Activated naive CD4-positive, alpha-beta T cell treated with anti-CD3 and anti-CD28 coated beads, Interleukin-2, amount 50 U/mL, for 24 hours (primary cell): ENCODE results near the gene TTC12.

Experiments
- H3K27ac Mint-ChIP-seq: one replicate; pipeline ENCODE4 v1.8.0; 2021; ENCODE audit warnings: mild to moderate bottlenecking, mixed read lengths
- H3K27me3 Mint-ChIP-seq: one replicate; pipeline ENCODE4 v1.8.0; 2021; ENCODE audit warnings: mixed read lengths
- H3K36me3 Mint-ChIP-seq: one replicate; pipeline ENCODE4 v1.8.0; 2021; ENCODE audit warnings: mixed read lengths
- H3K4me1 Mint-ChIP-seq: one replicate; pipeline ENCODE4 v1.8.0; 2021; ENCODE audit warnings: mixed read lengths
- H3K4me3 Mint-ChIP-seq: one replicate; pipeline ENCODE4 v1.8.0; 2021; ENCODE audit warnings: mild to moderate bottlenecking, mixed read lengths
- H3K9me3 Mint-ChIP-seq: one replicate; pipeline ENCODE4 v1.8.0; 2021; ENCODE audit warnings: mixed read lengths

TTC12 gene

GRCh38 chr11:113396690-113397089, 82.3 kb downstream of the TTC12 start:
- Mint-ChIP-seq H3K27me3 (no peaks in the 10 kb centered on the region), H3K36me3 (no peaks in the 10 kb centered on the region), H3K4me1 (no peaks in the 10 kb centered on the region), H3K9me3 (no peaks in the 10 kb centered on the region), H3K4me3 (no peak overlapping the region), H3K27ac (no peak overlapping the region)

GRCh38 chr11:113397212-113397611, 82.8 kb downstream of the TTC12 start:
- H3K4me3 Mint-ChIP-seq = no peak overlapping the region
- no peaks in the 10 kb centered on the region for H3K36me3 Mint-ChIP-seq
- H3K27ac Mint-ChIP-seq = no peak overlapping the region
- H3K9me3 Mint-ChIP-seq = no peaks in the 10 kb centered on the region
- H3K4me1 Mint-ChIP-seq = no peaks in the 10 kb centered on the region
- no peaks in the 10 kb centered on the region for H3K27me3 Mint-ChIP-seq

GRCh38 chr11:113397821-113398220, 83.4 kb downstream of the TTC12 start:
- H3K27me3 Mint-ChIP-seq = no peaks in the 10 kb centered on the region
- no peak overlapping the region for H3K4me3 Mint-ChIP-seq
- H3K9me3 Mint-ChIP-seq = no peaks in the 10 kb centered on the region
- no peak overlapping the region for H3K27ac Mint-ChIP-seq
- no peaks in the 10 kb centered on the region for H3K4me1 Mint-ChIP-seq
- H3K36me3 Mint-ChIP-seq = no peaks in the 10 kb centered on the region

DNA sequence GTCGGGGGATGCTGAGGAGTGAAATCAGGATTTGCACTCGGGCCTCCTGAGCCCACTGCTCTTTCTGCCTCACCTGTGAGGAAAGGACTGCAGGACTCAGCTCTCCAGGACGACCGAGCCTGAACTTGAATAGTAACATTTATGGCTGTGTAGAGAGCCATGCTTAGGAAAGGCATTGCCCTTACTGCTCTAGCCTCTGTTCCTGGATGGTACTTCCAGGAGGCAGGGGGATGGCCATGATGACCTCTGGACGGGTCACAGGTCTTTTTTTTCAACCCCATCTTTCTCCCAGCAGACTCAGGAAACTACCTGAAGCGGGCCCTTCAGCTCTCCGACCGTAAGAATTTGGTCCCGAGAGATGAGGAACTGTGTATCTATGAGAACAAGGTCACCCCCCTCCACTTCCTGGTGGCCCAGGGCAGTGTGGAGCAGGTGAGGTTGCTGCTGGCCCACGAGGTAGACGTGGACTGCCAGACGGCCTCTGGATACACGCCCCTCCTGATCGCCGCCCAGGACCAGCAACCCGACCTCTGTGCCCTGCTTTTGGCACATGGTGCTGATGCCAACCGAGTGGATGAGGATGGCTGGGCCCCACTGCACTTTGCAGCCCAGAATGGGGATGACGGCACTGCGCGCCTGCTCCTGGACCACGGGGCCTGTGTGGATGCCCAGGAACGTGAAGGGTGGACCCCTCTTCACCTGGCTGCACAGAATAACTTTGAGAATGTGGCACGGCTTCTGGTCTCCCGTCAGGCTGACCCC, 84.5 kb downstream of the TTC12 start:
- Mint-ChIP-seq H3K36me3 (no peaks in the 10 kb centered on the region), H3K4me3 (no peak overlapping the region), H3K4me1 (no peaks in the 10 kb centered on the region), H3K27ac (no peak overlapping the region), H3K9me3 (no peaks in the 10 kb centered on the region), H3K27me3 (no peaks in the 10 kb centered on the region)

- Mint-ChIP-seq H3K4me3 (no peak overlapping the region), H3K27ac (no peak overlapping the region), H3K4me1 (no peaks in the 10 kb centered on the region), H3K36me3 (no peaks in the 10 kb centered on the region), H3K27me3 (no peaks in the 10 kb centered on the region), H3K9me3 (no peaks in the 10 kb centered on the region)
These were observed 86.3 kb downstream of the TTC12 start for GRCh38 chr11:113400631-113401230.

- H3K27me3 Mint-ChIP-seq = no peaks in the 10 kb centered on the region
These were observed 87.3 kb downstream of the TTC12 start for GRCh38 chr11:113401718-113402117.

GRCh38 chr11:113404859-113405430, 90.6 kb downstream of the TTC12 start:
- no peaks in the 10 kb centered on the region for H3K36me3 Mint-ChIP-seq
- no peaks in the 10 kb centered on the region for H3K4me1 Mint-ChIP-seq
- no peak overlapping the region for H3K27ac Mint-ChIP-seq
- H3K9me3 Mint-ChIP-seq = no peaks in the 10 kb centered on the region
- H3K27me3 Mint-ChIP-seq = no peaks in the 10 kb centered on the region
- no peak overlapping the region for H3K4me3 Mint-ChIP-seq

More at GRCh38 chr11:113401718-113402117, 87.3 kb downstream of the TTC12 start:
- H3K4me3 Mint-ChIP-seq = no peak overlapping the region
- H3K9me3 Mint-ChIP-seq = no peaks in the 10 kb centered on the region
- H3K36me3 Mint-ChIP-seq = no peaks in the 10 kb centered on the region
- H3K4me1 Mint-ChIP-seq = no peaks in the 10 kb centered on the region
- no peak overlapping the region for H3K27ac Mint-ChIP-seq

DNA sequence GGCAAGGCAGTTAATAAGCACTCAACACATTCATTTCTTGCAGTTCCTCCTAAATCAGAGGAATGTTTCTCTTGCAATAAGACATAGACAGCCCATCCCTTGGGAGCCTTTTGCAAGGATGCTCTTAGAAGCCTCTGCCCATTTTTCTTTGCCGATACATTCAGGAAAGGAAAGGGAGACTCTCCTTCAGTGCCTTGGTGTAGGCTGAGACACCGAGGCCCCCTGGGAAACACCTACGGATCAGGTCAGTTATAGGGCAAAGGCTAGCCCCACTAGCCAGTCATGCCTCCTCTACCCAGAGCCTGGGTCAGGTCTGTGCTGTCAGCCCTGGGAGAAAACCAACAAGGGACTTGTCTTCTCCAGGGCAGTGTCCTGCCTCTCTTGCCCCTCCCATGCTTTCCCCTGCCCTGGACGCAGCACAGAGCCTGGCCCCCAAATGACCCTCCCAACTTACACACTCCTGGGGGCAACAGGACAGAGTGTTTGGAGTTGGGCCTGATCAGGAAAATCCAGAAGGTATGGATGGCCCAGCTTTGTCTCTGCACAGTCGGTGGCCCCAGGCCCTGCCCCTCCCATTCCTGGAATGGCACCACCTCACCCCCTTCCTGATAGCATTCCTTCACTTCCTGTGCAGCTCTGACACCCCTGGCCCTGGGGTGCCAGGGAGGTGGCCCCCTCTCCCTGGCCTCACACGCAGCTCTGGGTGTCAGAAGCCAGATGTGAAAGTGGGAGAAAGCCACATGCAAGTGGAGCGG, 91.5 kb downstream of the TTC12 start:
- Mint-ChIP-seq H3K9me3 (no peaks in the 10 kb centered on the region), H3K27me3 (no peaks in the 10 kb centered on the region), H3K4me3 (no peak overlapping the region), H3K4me1 (no peaks in the 10 kb centered on the region), H3K36me3 (no peaks in the 10 kb centered on the region), H3K27ac (no peak overlapping the region)

GRCh38 chr11:113407163-113407562, 92.8 kb downstream of the TTC12 start:
- Mint-ChIP-seq H3K36me3 (no peaks in the 10 kb centered on the region), H3K27ac (no peak overlapping the region)

DNA sequence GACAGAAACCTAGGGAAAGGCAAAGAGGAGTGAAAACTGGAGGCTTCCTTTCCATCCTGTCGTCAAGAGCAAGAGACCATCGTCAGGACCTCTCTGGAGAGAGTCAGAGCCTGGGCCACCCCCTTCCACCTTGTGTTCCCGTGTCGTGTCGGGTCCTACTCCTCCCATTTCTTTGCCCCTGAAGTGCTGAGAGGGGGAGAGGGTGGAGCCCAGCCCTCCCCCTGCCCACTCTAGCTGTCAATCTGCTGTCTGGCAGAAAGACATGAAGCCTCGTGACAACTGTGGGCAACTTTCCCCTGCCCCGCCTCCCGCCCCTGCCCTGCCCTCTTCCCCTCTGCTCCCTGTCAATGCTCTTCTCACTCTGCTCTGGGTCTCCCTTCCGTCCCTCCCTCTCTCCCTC, 93.8 kb downstream of the TTC12 start:
- Mint-ChIP-seq H3K36me3 (no peaks in the 10 kb centered on the region), H3K4me1 (no peaks in the 10 kb centered on the region), H3K27ac (no peak overlapping the region), H3K9me3 (no peaks in the 10 kb centered on the region), H3K4me3 (no peak overlapping the region), H3K27me3 (no peaks in the 10 kb centered on the region)

More at GRCh38 chr11:113407163-113407562, 92.8 kb downstream of the TTC12 start:
- Mint-ChIP-seq H3K4me3 (no peak overlapping the region), H3K27me3 (no peaks in the 10 kb centered on the region), H3K4me1 (no peaks in the 10 kb centered on the region), H3K9me3 (no peaks in the 10 kb centered on the region)

DNA sequence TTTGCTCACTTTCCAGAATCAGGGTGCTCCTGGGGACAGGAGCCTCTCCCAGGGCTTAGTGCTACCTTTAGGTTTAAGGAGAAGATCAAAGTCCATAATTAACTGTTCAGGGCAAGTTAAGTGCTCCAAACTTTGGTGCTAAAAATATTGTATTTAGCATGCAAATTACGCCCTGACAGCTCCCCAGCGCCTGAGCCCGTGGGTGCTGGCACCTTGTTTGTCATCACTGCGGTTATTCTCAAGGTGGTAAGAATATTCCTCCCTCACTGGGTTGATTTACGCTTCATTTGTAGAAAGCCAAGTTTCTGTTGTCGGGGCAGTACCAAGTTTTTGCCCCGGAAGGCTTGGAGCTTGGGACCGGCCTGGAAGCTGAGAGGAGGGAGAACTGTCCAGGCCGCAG, 94.5 kb downstream of the TTC12 start:
- Mint-ChIP-seq H3K4me3 (no peak overlapping the region), H3K36me3 (no peaks in the 10 kb centered on the region), H3K4me1 (no peaks in the 10 kb centered on the region), H3K9me3 (no peaks in the 10 kb centered on the region), H3K27ac (no peak overlapping the region), H3K27me3 (no peaks in the 10 kb centered on the region)

DNA sequence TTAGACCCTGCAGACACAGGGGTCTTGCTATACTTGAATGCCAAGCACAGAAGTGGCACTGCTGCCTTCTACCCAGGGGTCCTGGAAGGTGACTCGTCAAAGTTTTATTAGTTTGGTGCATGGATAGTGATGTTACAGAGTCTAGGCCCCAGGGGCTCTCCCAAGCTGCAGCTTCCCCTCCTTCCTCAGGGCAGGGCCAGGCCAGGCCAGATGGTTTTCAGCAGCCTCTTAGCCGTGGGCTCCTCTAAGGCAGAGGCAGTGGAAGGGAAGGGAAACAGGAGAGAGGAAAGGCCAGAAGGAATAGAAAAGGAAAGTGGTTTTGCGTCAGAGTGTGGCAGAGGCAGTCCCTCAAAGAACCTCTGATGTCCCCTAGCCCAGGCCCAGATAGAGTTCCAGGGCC, 95.1 kb downstream of the TTC12 start:
- Mint-ChIP-seq H3K27ac (no peak overlapping the region), H3K36me3 (no peaks in the 10 kb centered on the region), H3K4me3 (no peak overlapping the region)

GRCh38 chr11:113410414-113411135, 96.2 kb downstream of the TTC12 start:
- no peaks in the 10 kb centered on the region for H3K36me3 Mint-ChIP-seq
- no peak overlapping the region for H3K4me3 Mint-ChIP-seq
- no peaks in the 10 kb centered on the region for H3K27me3 Mint-ChIP-seq
- H3K4me1 Mint-ChIP-seq = no peaks in the 10 kb centered on the region
- no peak overlapping the region for H3K27ac Mint-ChIP-seq
- H3K9me3 Mint-ChIP-seq = no peaks in the 10 kb centered on the region

More for the DNA sequence above, 95.1 kb downstream of the TTC12 start:
- Mint-ChIP-seq H3K4me1 (no peaks in the 10 kb centered on the region), H3K27me3 (no peaks in the 10 kb centered on the region), H3K9me3 (no peaks in the 10 kb centered on the region)

GRCh38 chr11:113411536-113411935, 97.2 kb downstream of the TTC12 start:
- no peaks in the 10 kb centered on the region for H3K4me1 Mint-ChIP-seq
- H3K36me3 Mint-ChIP-seq = no peaks in the 10 kb centered on the region
- no peak overlapping the region for H3K4me3 Mint-ChIP-seq
- H3K9me3 Mint-ChIP-seq = no peaks in the 10 kb centered on the region
- peaks cover 2% of the 10 kb centered on the region for H3K27me3 Mint-ChIP-seq
- H3K27ac Mint-ChIP-seq = no peak overlapping the region

- Mint-ChIP-seq H3K27ac (no peak overlapping the region), H3K9me3 (no peaks in the 10 kb centered on the region), H3K4me1 (no peaks in the 10 kb centered on the region)
These were observed 98.3 kb downstream of the TTC12 start for GRCh38 chr11:113412675-113413074.

More at GRCh38 chr11:113412675-113413074, 98.3 kb downstream of the TTC12 start:
- H3K27me3 Mint-ChIP-seq = peaks cover 2% of the 10 kb centered on the region
- no peak overlapping the region for H3K4me3 Mint-ChIP-seq
- H3K36me3 Mint-ChIP-seq = no peaks in the 10 kb centered on the region
